H1 (cell line): Measurements from ENCODE around the gene GALE. TPM values are rescaled to one million over a fixed set of nuclear protein-coding genes. Genes with fewer than 3 reads are reported as not detected.

Experiments used
- CTCF ChIA-PET: fragments of 300-600 bp; sonication (Branson Sonifier 250); formaldehyde crosslinking; loops from one replicate; lab custom pipeline; 2021; ENCODE audit not compliant: partially characterized antibody; lab: Charles Lee
- POLR2A ChIA-PET: fragments of 300-600 bp; sonication (Branson Sonifier 250); formaldehyde crosslinking; loops from one replicate; lab custom pipeline; 2021; ENCODE audit warnings: inconsistent platforms; ENCODE audit not compliant: partially characterized antibody; lab: Charles Lee
- DNase-seq, 2 experiments: peaks; one replicate each; pipeline versions ENCODE4 v3.0.0 to v3.0.0-alpha.2; 2010 to 2022; ENCODE audit warnings: low spot score in 2 of 2, low read depth in 1 of 2, mixed read lengths in 1 of 2
- FAIRE-seq: peaks from 2 replicates; lab custom pipeline; 2011; peaks lifted over from hg19 to GRCh38; lab: Jason Lieb, UNC
- H2AFZ ChIP-seq: 2 replicates; pipeline ENCODE4 v1.8.1; 2012; ENCODE audit warnings: low read length, inconsistent platforms
- H2AK5ac ChIP-seq: 2 replicates; pipeline ENCODE4 v1.6.1; 2013; ENCODE audit warnings: low read depth, low read length
- H2BK120ac ChIP-seq: replicated peaks from 2 replicates; pipeline ENCODE3; 2013; ENCODE audit warnings: low read depth, low read length, inconsistent platforms
- H2BK12ac ChIP-seq: 2 replicates; pipeline ENCODE4 v1.6.1; 2013; ENCODE audit warnings: low read depth, low read length
- H2BK15ac ChIP-seq: 2 replicates; pipeline ENCODE4 v1.6.1; 2013; ENCODE audit warnings: low read length
- H2BK20ac ChIP-seq: 2 replicates; pipeline ENCODE4 v1.6.1; 2013; ENCODE audit warnings: low read length
- H2BK5ac ChIP-seq: 2 replicates; pipeline ENCODE4 v1.6.1; 2013; ENCODE audit warnings: low read depth, low read length
- H3K14ac ChIP-seq: 2 replicates; pipeline ENCODE4 v1.6.1; 2013; ENCODE audit warnings: inconsistent platforms; ENCODE audit not compliant: insufficient read length
- H3K18ac ChIP-seq: 2 replicates; pipeline ENCODE4 v1.6.1; 2013; ENCODE audit warnings: low read length; ENCODE audit errors: extremely low read depth
- H3K23ac ChIP-seq: 2 replicates; pipeline ENCODE4 v1.6.1; 2013; ENCODE audit warnings: inconsistent platforms; ENCODE audit not compliant: insufficient read length
- H3K23me2 ChIP-seq: 2 replicates; pipeline ENCODE4 v1.6.1; 2013; ENCODE audit warnings: low read depth, low read length
- H3K27ac ChIP-seq: 2 replicates; pipeline ENCODE4 v1.6.1; 2011; ENCODE audit warnings: low read depth, low read length, inconsistent platforms
- H3K27me3 ChIP-seq, 4 experiments: replicated peaks in 1 of 4; 1 replicate in 1 of 4; 2 replicates in 3 of 4; pipeline versions ENCODE4 v1.6.1 to v1.8.1; 2011 to 2013; ENCODE audit warnings: low read length in 3 of 4, mild to moderate bottlenecking in 3 of 4, inconsistent platforms in 2 of 4, mixed read lengths in 2 of 4, moderate library complexity in 1 of 4; ENCODE audit not compliant: control insufficient read depth in 3 of 4, insufficient read depth in 3 of 4; ENCODE audit errors: extremely low read depth in 1 of 4
- H3K36me3 ChIP-seq, 4 experiments: 2 replicates each; pipeline versions ENCODE4 v1.6.1 to v1.8.1; 2011 to 2013; ENCODE audit warnings: mild to moderate bottlenecking in 4 of 4, low read length in 3 of 4, moderate library complexity in 2 of 4, control low read depth in 1 of 4, inconsistent platforms in 1 of 4; ENCODE audit not compliant: insufficient read depth in 4 of 4, control insufficient read depth in 2 of 4
- H3K4ac ChIP-seq: replicated peaks from 2 replicates; pipeline ENCODE3; 2013; ENCODE audit warnings: low read length, low read depth, mixed read lengths, inconsistent platforms; ENCODE audit not compliant: insufficient read length
- H3K4me1 ChIP-seq, 4 experiments: replicated peaks in 1 of 4; 1 replicate in 1 of 4; 2 replicates in 3 of 4; pipeline versions ENCODE4 v1.6.1 to v1.8.1; 2011 to 2013; ENCODE audit warnings: low read length in 3 of 4, inconsistent platforms in 2 of 4, mixed read lengths in 1 of 4; ENCODE audit not compliant: insufficient read depth in 4 of 4, control insufficient read depth in 3 of 4
- H3K4me2 ChIP-seq, 2 experiments: 2 replicates each; pipeline versions ENCODE4 v1.6.1 to v1.8.1; 2011 to 2013; ENCODE audit warnings: low read depth in 2 of 2, low read length in 2 of 2, control low read depth in 1 of 2, inconsistent platforms in 1 of 2, mild to moderate bottlenecking in 1 of 2; ENCODE audit not compliant: insufficient read depth in 1 of 2
- H3K4me3 ChIP-seq, 4 experiments: fragments of 200-600, 300-600 bp in 1 of 4; sonication (generic), shearing (Covaris generic), sonication (Bioruptor Twin) in 1 of 4; 2 replicates each; pipeline versions ENCODE4 v1.5.1 to v1.8.1; 2011 to 2016; ENCODE audit warnings: low read length in 4 of 4, low read depth in 3 of 4, control low read depth in 2 of 4, inconsistent platforms in 2 of 4, mild to moderate bottlenecking in 2 of 4, mixed read lengths in 1 of 4, moderate library complexity in 1 of 4; ENCODE audit not compliant: insufficient read depth in 2 of 4; ENCODE audit errors: extremely low read depth in 1 of 4
- H3K56ac ChIP-seq: replicated peaks from 2 replicates; pipeline ENCODE3; 2013; ENCODE audit warnings: low read depth, mild to moderate bottlenecking, mixed read lengths, low read length, inconsistent platforms; ENCODE audit not compliant: insufficient read length
- H3K79me1 ChIP-seq: 2 replicates; pipeline ENCODE4 v1.6.1; 2013; ENCODE audit warnings: low read depth, low read length, control low read depth
- H3K79me2 ChIP-seq, 2 experiments: 2 replicates each; pipeline versions ENCODE4 v1.6.1 to v1.8.1; 2012 to 2013; ENCODE audit warnings: low read length in 2 of 2, mild to moderate bottlenecking in 2 of 2, inconsistent platforms in 1 of 2; ENCODE audit not compliant: insufficient read depth in 2 of 2, control insufficient read depth in 1 of 2
- H3K9ac ChIP-seq, 4 experiments: replicated peaks in 1 of 4; 1 replicate in 1 of 4; 2 replicates in 3 of 4; pipeline versions ENCODE4 v1.6.1 to v1.8.1; 2011 to 2013; ENCODE audit warnings: low read depth in 3 of 4, low read length in 3 of 4, control low read depth in 2 of 4, mild to moderate bottlenecking in 2 of 4, moderate library complexity in 2 of 4, inconsistent platforms in 1 of 4; ENCODE audit errors: extremely low read depth in 1 of 4
- H3K9me3 ChIP-seq, 2 experiments: 2 replicates each; pipeline versions ENCODE4 v1.6.1 to v1.8.1; 2012 to 2013; ENCODE audit warnings: mild to moderate bottlenecking in 2 of 2, moderate library complexity in 2 of 2, control low read depth in 1 of 2, inconsistent platforms in 1 of 2, low read depth in 1 of 2, low read length in 1 of 2, mixed read lengths in 1 of 2; ENCODE audit not compliant: insufficient read depth in 2 of 2
- H4K20me1 ChIP-seq, 2 experiments: replicated peaks in 1 of 2; 2 replicates each; pipeline versions ENCODE3 to v1.8.1; 2011 to 2013; ENCODE audit warnings: inconsistent platforms in 2 of 2, low read length in 2 of 2, mild to moderate bottlenecking in 1 of 2; ENCODE audit not compliant: insufficient read depth in 2 of 2, control insufficient read depth in 1 of 2
- H4K5ac ChIP-seq: 2 replicates; pipeline ENCODE4 v1.6.1; 2013; ENCODE audit warnings: low read length, low read depth, mixed read lengths, inconsistent platforms; ENCODE audit not compliant: insufficient read length
- H4K8ac ChIP-seq: 2 replicates; pipeline ENCODE4 v1.8.0; 2013; ENCODE audit warnings: mild to moderate bottlenecking, moderate library complexity, low read length, inconsistent platforms; ENCODE audit not compliant: insufficient read depth; ENCODE audit errors: extremely low read depth
- H4K91ac ChIP-seq: replicated peaks from 2 replicates; pipeline ENCODE3; 2013; ENCODE audit warnings: low read length, mixed read lengths, inconsistent platforms; ENCODE audit not compliant: insufficient read length
- BCL11A ChIP-seq, 2 experiments: IDR thresholded peaks; one replicate each; pipeline ENCODE4 v1.6.1; 2011; ENCODE audit warnings: low read depth in 2 of 2, low read length in 2 of 2, mild to moderate bottlenecking in 2 of 2
- BRCA1 ChIP-seq: IDR thresholded peaks from 2 replicates; pipeline ENCODE4 v1.6.1; 2012; ENCODE audit warnings: low read depth, low read length, improper control_type of control experiment
- CBX5 ChIP-seq: fragments of 300-800, 300-1000 bp; sonication (generic); IDR thresholded peaks from 2 replicates; pipeline ENCODE4 v1.7.1; 2016; ENCODE audit warnings: antibody characterized with exemption, low read length, low read depth
- CBX8 ChIP-seq: fragments of 300-800, 300-1000 bp; sonication (generic); IDR thresholded peaks from 2 replicates; pipeline ENCODE4 v1.7.1; 2016; ENCODE audit warnings: low read depth, low read length, borderline replicate concordance
- EGR1 ChIP-seq: IDR thresholded peaks from 2 replicates; pipeline ENCODE4 v1.6.1; 2011; ENCODE audit warnings: low read depth, low read length, borderline replicate concordance
- EP300 ChIP-seq, 2 experiments: IDR thresholded peaks; 1 replicate in 1 of 2; 2 replicates in 1 of 2; pipeline ENCODE4 v1.6.1; 2011 to 2012; ENCODE audit warnings: low read depth in 2 of 2, low read length in 2 of 2, mild to moderate bottlenecking in 2 of 2, borderline replicate concordance in 1 of 2, inconsistent platforms in 1 of 2, moderate library complexity in 1 of 2
- JUND ChIP-seq: IDR thresholded peaks from 2 replicates; pipeline ENCODE4 v1.6.1; 2011; ENCODE audit warnings: mild to moderate bottlenecking, improper control_type of control experiment, low read length
- NANOG ChIP-seq: IDR thresholded peaks from 2 replicates; pipeline ENCODE4 v1.6.1; 2011; ENCODE audit warnings: low read length, low read depth, mild to moderate bottlenecking, inconsistent platforms; ENCODE audit not compliant: insufficient read depth, poor library complexity, severe bottlenecking
- POLR2A ChIP-seq, 2 experiments: IDR thresholded peaks; 1 replicate in 1 of 2; 2 replicates in 1 of 2; pipeline ENCODE4 v1.6.1; 2011; ENCODE audit warnings: low read depth in 2 of 2, low read length in 2 of 2, mild to moderate bottlenecking in 2 of 2; ENCODE audit errors: control extremely low read depth in 1 of 2
- POU5F1 ChIP-seq: IDR thresholded peaks from 2 replicates; pipeline ENCODE4 v1.6.1; 2011; ENCODE audit warnings: low read depth, mild to moderate bottlenecking, low read length, moderate library complexity
- SIX5 ChIP-seq: IDR thresholded peaks from 2 replicates; pipeline ENCODE4 v1.6.1; 2011; ENCODE audit warnings: mild to moderate bottlenecking, low read depth, low read length
- SP1 ChIP-seq: IDR thresholded peaks from 2 replicates; pipeline ENCODE4 v1.6.1; 2011; ENCODE audit warnings: low read depth, low read length
- SUZ12 ChIP-seq: fragments of 200-600 bp; sonication (generic); IDR thresholded peaks from 2 replicates; pipeline ENCODE4 v1.6.1; 2012; ENCODE audit warnings: mild to moderate bottlenecking, inconsistent platforms, low read length, moderate library complexity, mixed read lengths
- WGBS, 2 experiments: shearing (Covaris generic) in 1 of 2; methylation state at CpG; one replicate each; pipeline versions ENCODE4 v1.1.6 to v1.1.7; 2013 to 2015; ENCODE audit warnings: low lambda C conversion rate in 2 of 2, mixed read lengths in 2 of 2, inconsistent platforms in 1 of 2, low coverage in 1 of 2, missing lambda C conversion rate in 1 of 2; ENCODE audit not compliant: insufficient replicate concordance in 2 of 2, insufficient coverage in 1 of 2, insufficient read length in 1 of 2; ENCODE audit errors: extremely low coverage in 1 of 2, missing lambda C conversion rate in 1 of 2; 5-methylcytosine and 5-hydroxymethylcytosine counted together
- polyA plus RNA-seq, 7 experiments: library from polyadenylated mRNA; depleted of rRNA in 3 of 7; stranded (reverse) in 5 of 7; unstranded in 2 of 7; fragments of >200 nt in 5 of 7; fragments of 200-250 nt in 2 of 7; gene quantifications; 1 replicate in 5 of 7; 2 replicates in 1 of 7; 4 replicates in 1 of 7; pipeline versions ENCODE4 v1.2.1 to v1.2.3, GENCODE V29; 2011 to 2013; ENCODE audit warnings: missing spikeins in 2 of 7, mixed read lengths in 2 of 7
- total RNA-seq: library from RNA; stranded (reverse); fragmentation: NEBNext Ultra II Directional; extraction: Animal tissue kit (Norgen Biotek cat#: 25700); gene quantifications from 2 replicates; pipeline ENCODE4 v1.2.1, GENCODE V29; 2021

The GALE gene
- total and polyA plus RNA-seq, 2 of the 8 experiments (the other 6 are each of a cell fraction or from before 2014, with no cell fraction given), result 26.0 to 33.9 TPM

DNA sequence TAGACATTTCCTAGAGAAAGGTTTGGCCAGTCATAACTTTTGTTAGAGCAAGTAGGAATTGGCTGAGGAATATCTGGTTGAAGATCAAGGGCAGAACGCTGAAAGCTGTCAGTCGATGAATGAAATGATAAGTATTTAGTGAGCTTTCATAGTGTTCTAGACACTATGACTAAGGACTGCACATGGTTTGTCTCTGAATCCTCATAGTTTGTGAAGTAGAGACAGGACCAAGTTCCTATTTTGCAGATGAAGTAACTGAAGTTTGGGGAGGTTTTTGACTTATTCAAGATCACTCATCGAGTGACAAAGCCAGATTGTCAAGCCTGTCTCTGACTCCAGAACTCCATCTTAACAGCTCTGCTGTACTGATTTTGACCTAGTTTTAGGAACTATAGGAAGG is 52.5 kb downstream of the GALE start:
- Histone ChIP-seq H3K18ac (no peak overlapping the region), H3K79me2 (peaks cover 19 to 57% of the 10 kb centered on the region in 2 experiments), H3K14ac (no peak overlapping the region), H3K56ac (no peak overlapping the region), H3K27me3 (no peaks in the 10 kb centered on the region), H2BK20ac (no peak overlapping the region), H4K5ac (no peak overlapping the region), H3K9me3 (no peaks in the 10 kb centered on the region), H2BK120ac (no peak overlapping the region), H3K23ac (no peak overlapping the region), H2AK5ac (no peak overlapping the region), H3K23me2 (peaks cover 2% of the 10 kb centered on the region; the same call in 1 of the 2 replicates), H4K20me1 (peaks cover 15 to 16% of the 10 kb centered on the region in 2 experiments), H3K4me1 (peaks cover 0 to 4% (median 3%) of the 10 kb centered on the region in 4 experiments; a peak in 3 of 7 replicates), H2BK15ac (no peak overlapping the region), H3K36me3 (peaks cover 17 to 37% (median 27%) of the 10 kb centered on the region in 4 experiments), H3K9ac (no peak overlapping the region), H3K4me3 (no peak overlapping the region), H4K8ac (no peak overlapping the region), H3K4me2 (no peak overlapping the region), H3K79me1 (peaks cover 7% of the 10 kb centered on the region), H4K91ac (no peak overlapping the region), H3K27ac (no peak overlapping the region), H3K4ac (no peak overlapping the region), H2BK5ac (no peak overlapping the region), H2BK12ac (no peak overlapping the region), H2AFZ (no peak overlapping the region)
- 98% methylated on average over 3 of the region's 3 CpGs; no CpG with 5 or more reads in 1 of the 2 experiments for WGBS, 2 experiments
- ChIA-PET POLR2A (interaction anchor here (13.6 kb wide), 1 partner anchor 51 kb away, joined by 190 read pairs; the partner anchor contains the start of gene RPL11), CTCF (interaction anchor here (1.1 to 3.1 kb wide), 4 partner anchors 9 to 56 kb away, joined by 3 to 8 read pairs (median 4); partner anchors contain the start of gene RPL11)
- DNase-seq (no peak), FAIRE-seq (no peak)
- no peak for TF ChIP-seq CBX8
- no peak for TF ChIP-seq NANOG
- TF ChIP-seq POLR2A (IDR thresholded peaks at IDR 0.05; ENCODE audit: control extremely low read depth in 1 of 2, low read depth in 2 of 2, low read length in 2 of 2), result no peak
- no peak for TF ChIP-seq EGR1
- no peak for TF ChIP-seq EP300 (IDR thresholded peaks at IDR 0.05; ENCODE audit: borderline replicate concordance in 1 of 2, low read depth in 2 of 2, low read length in 2 of 2)
- TF ChIP-seq BRCA1, result no peak
- TF ChIP-seq POU5F1, result no peak
- no peak for TF ChIP-seq SUZ12
- no peak for TF ChIP-seq SIX5
- TF ChIP-seq CBX5, result no peak
- TF ChIP-seq BCL11A (IDR thresholded peaks at IDR 0.05; ENCODE audit: low read depth in 2 of 2, low read length in 2 of 2), result no peak
- no peak for TF ChIP-seq SP1
- TF ChIP-seq JUND, result no peak
